Thyroid gland (tissue), 4 donors: ENCODE measurements around the gene BICD2. TPM values are rescaled to one million over a fixed set of nuclear protein-coding genes. Genes with fewer than 3 reads are reported as not detected.

Experiments
- DNase-seq, 2 donors: peaks; one replicate each; pipeline ENCODE4 v3.0.0-alpha.2; 2019
- H3K27ac ChIP-seq, 3 donors: fragments of 200-600 bp; sonication (generic); 1 replicate in 2 of 3; 2 replicates in 1 of 3; pipeline ENCODE4 v1.5.1; 2016 to 2019; ENCODE audit warnings: mild to moderate bottlenecking in 1 of 3, moderate library complexity in 1 of 3
- H3K27me3 ChIP-seq: fragments of 200-600 bp; sonication (generic); one replicate; pipeline ENCODE4 v1.5.1; 2019
- H3K36me3 ChIP-seq, 2 donors: fragments of 200-600 bp; sonication (generic); one replicate each; pipeline ENCODE4 v1.5.1; 2016 to 2019
- H3K4me1 ChIP-seq, 2 donors: fragments of 200-600 bp; sonication (generic); one replicate each; pipeline ENCODE4 v1.5.1; 2017 to 2019
- H3K4me3 ChIP-seq, 3 donors: fragments of 200-600 bp; sonication (generic); replicated peaks in 1 of 3; 1 replicate in 2 of 3; 2 replicates in 1 of 3; pipeline ENCODE4 v1.5.1; 2016; ENCODE audit warnings: mild to moderate bottlenecking in 1 of 3
- H3K9me3 ChIP-seq: fragments of 200-600 bp; sonication (generic); one replicate; pipeline ENCODE4 v1.5.1; 2017
- CTCF ChIP-seq, 6 experiments: fragments of 200-600 bp in 3 of 6; fragments of 450-650 bp in 3 of 6; sonication (generic) in 3 of 6; IDR thresholded peaks; one replicate each; pipeline ENCODE4 v1.5.1; 2016 to 2019; ENCODE audit warnings: antibody characterized with exemption in 6 of 6, mild to moderate bottlenecking in 2 of 6, inconsistent platforms in 1 of 6, moderate library complexity in 1 of 6
- POLR2A ChIP-seq, 2 donors: fragments of 450-650 bp; IDR thresholded peaks; one replicate each; pipeline ENCODE4 v1.6.1; 2017; ENCODE audit warnings: antibody characterized with exemption in 2 of 2, mild to moderate bottlenecking in 2 of 2, moderate library complexity in 1 of 2
- WGBS, 2 donors: methylation state at CpG; one replicate each; pipeline ENCODE4 v1.1.5; 2017; 5-methylcytosine and 5-hydroxymethylcytosine counted together
- intact Hi-C: fragments of 100-400 bp; cut with DNase I; formaldehyde crosslinking; loops from one replicate; pipeline ENCODE4 v1.15.1; 2023
- total RNA-seq, 4 donors: library from RNA; depleted of rRNA; stranded (reverse); fragments of >200 nt; gene quantifications; one replicate each; pipeline ENCODE4 v1.2.3, GENCODE V29; 2016

BICD2 gene
- total RNA-seq, 4 donors from 2014 or later: 26.1 to 33.3 (median 28.2) TPM

GRCh38 chr9:92761686-92762085, 2.9 kb downstream of the BICD2 start:
- intact Hi-C loops: no loop called here
- WGBS, 2 donors: 73 to 79% methylated on average over 6 of the region's 6 CpGs
- peaks cover 21 to 42% of the 10 kb centered on the region in 2 donors for H3K4me1 ChIP-seq

GRCh38 chr9:92760494-92760893, 4.1 kb downstream of the BICD2 start:
- 71 to 73% methylated on average over 3 of the region's 3 CpGs for WGBS, 2 donors
- no peak for DNase-seq
- no peak overlapping the region for H3K27ac ChIP-seq
- no peaks in the 10 kb centered on the region for H3K27me3 ChIP-seq
- intact Hi-C loops: no loop called here
- no peak overlapping the region for H3K4me3 ChIP-seq
- H3K36me3 ChIP-seq: no peaks in the 10 kb centered on the region
- TF ChIP-seq POLR2A (IDR thresholded peaks at IDR 0.05): no peak
- no peak for TF ChIP-seq CTCF (IDR thresholded peaks at IDR 0.05)
- no peaks in the 10 kb centered on the region for H3K9me3 ChIP-seq
- peaks cover 21 to 36% of the 10 kb centered on the region in 2 donors for H3K4me1 ChIP-seq

More at GRCh38 chr9:92761686-92762085, 2.9 kb downstream of the BICD2 start:
- Histone ChIP-seq H3K27ac (no peak overlapping the region), H3K9me3 (no peaks in the 10 kb centered on the region), H3K4me3 (no peak overlapping the region), H3K27me3 (no peaks in the 10 kb centered on the region), H3K36me3 (no peaks in the 10 kb centered on the region)
- no peak for DNase-seq
- TF ChIP-seq CTCF (IDR thresholded peaks at IDR 0.05): no peak
- no peak for TF ChIP-seq POLR2A (IDR thresholded peaks at IDR 0.05)

GRCh38 chr9:92760070-92760469, 4.6 kb downstream of the BICD2 start:
- peak; percentile 54 to 77 for DNase-seq
- no peak overlapping the region for H3K4me3 ChIP-seq
- intact Hi-C loops: no loop called here
- no peaks in the 10 kb centered on the region for H3K9me3 ChIP-seq
- H3K27me3 ChIP-seq: no peaks in the 10 kb centered on the region
- WGBS, 2 donors: 58 to 83% methylated on average over 3 to 8 of the region's 8 CpGs
- H3K4me1 ChIP-seq: peaks cover 21 to 36% of the 10 kb centered on the region in 2 donors
- no peak overlapping the region for H3K27ac ChIP-seq
- H3K36me3 ChIP-seq: no peaks in the 10 kb centered on the region
- no peak for TF ChIP-seq POLR2A (IDR thresholded peaks at IDR 0.05)
- TF ChIP-seq CTCF (IDR thresholded peaks at IDR 0.05): no peak

GRCh38 chr9:92759446-92759845, 5.2 kb downstream of the BICD2 start:
- WGBS, 2 donors: 94 to 100% methylated on average over 1 to 2 of the region's 2 CpGs
- TF ChIP-seq POLR2A (IDR thresholded peaks at IDR 0.05) (no peak), CTCF (IDR thresholded peaks at IDR 0.05) (no peak)
- intact Hi-C loops: no loop called here
- no peaks in the 10 kb centered on the region for H3K27me3 ChIP-seq
- H3K27ac ChIP-seq: no peak overlapping the region
- no peak for DNase-seq
- H3K36me3 ChIP-seq: no peaks in the 10 kb centered on the region
- no peaks in the 10 kb centered on the region for H3K9me3 ChIP-seq
- H3K4me1 ChIP-seq: peaks cover 21 to 36% of the 10 kb centered on the region in 2 donors
- no peak overlapping the region for H3K4me3 ChIP-seq

GRCh38 chr9:92756792-92757191, 7.8 kb downstream of the BICD2 start:
- Histone ChIP-seq H3K27ac (no peak overlapping the region), H3K36me3 (no peaks in the 10 kb centered on the region), H3K4me1 (peaks cover 26 to 33% of the 10 kb centered on the region in 2 donors), H3K4me3 (no peak overlapping the region), H3K9me3 (no peaks in the 10 kb centered on the region), H3K27me3 (no peaks in the 10 kb centered on the region)
- TF ChIP-seq POLR2A (IDR thresholded peaks at IDR 0.05) (no peak), CTCF (IDR thresholded peaks at IDR 0.05) (no peak)
- no peak for DNase-seq
- intact Hi-C loops: no loop called here
- 89 to 91% methylated on average over 9 of the region's 9 CpGs for WGBS, 2 donors
